HepG2 (cell line): ENCODE data around the gene IARS2. TPM values are rescaled to one million over a fixed set of nuclear protein-coding genes. Genes with fewer than 3 reads are reported as not detected.

Experiments
- AHDC1 ChIP-seq: sonication (generic); formaldehyde crosslinking; IDR thresholded peaks from 2 replicates; pipeline ENCODE4 v1.5.1; 2020; ENCODE audit warnings: mild to moderate bottlenecking, missing genetic modification reagents, borderline replicate concordance
- BRD4 ChIP-seq: sonication (generic); formaldehyde crosslinking; IDR thresholded peaks from 2 replicates; pipeline ENCODE4 v1.4.0; 2020; ENCODE audit warnings: missing genetic modification reagents
- HMG20A ChIP-seq: IDR thresholded peaks from 2 replicates; pipeline ENCODE4 v1.6.1; 2016; ENCODE audit warnings: borderline replicate concordance
- HNRNPLL ChIP-seq: fragments of 200-400 bp; formaldehyde crosslinking; IDR thresholded peaks from 2 replicates; pipeline ENCODE4 v1.6.1; 2017; ENCODE audit warnings: mild to moderate bottlenecking, low read depth, low read length; ENCODE audit not compliant: poor library complexity, severe bottlenecking
- ISX ChIP-seq: sonication (generic); formaldehyde crosslinking; conservative IDR thresholded peaks from 2 replicates; pipeline ENCODE4 v1.5.0; 2020; ENCODE audit warnings: missing genetic modification reagents
- NFE2 ChIP-seq: sonication (generic); formaldehyde crosslinking; IDR thresholded peaks from 2 replicates; pipeline ENCODE4 v1.4.0; 2020; ENCODE audit warnings: missing genetic modification reagents
- NFIC ChIP-seq: IDR thresholded peaks from 2 replicates; pipeline ENCODE4 v1.6.1; 2012; ENCODE audit warnings: mild to moderate bottlenecking, low read length, inconsistent platforms
- PHF20 ChIP-seq: sonication (generic); formaldehyde crosslinking; IDR thresholded peaks from 2 replicates; pipeline ENCODE4 v1.5.0; 2020; ENCODE audit warnings: mild to moderate bottlenecking, missing genetic modification reagents
- RXRA ChIP-seq: sonication (generic); formaldehyde crosslinking; IDR thresholded peaks from 2 replicates; pipeline ENCODE4 v1.5.1; 2020; ENCODE audit warnings: missing genetic modification reagents
- SPEN ChIP-seq: sonication (generic); formaldehyde crosslinking; IDR thresholded peaks from 2 replicates; pipeline ENCODE4 v1.5.1; 2020; ENCODE audit warnings: low read depth, mild to moderate bottlenecking, missing genetic modification reagents
- SRSF1 ChIP-seq: fragments of 200-400 bp; formaldehyde crosslinking; optimal IDR thresholded peaks from 2 replicates; pipeline ENCODE3; 2017; ENCODE audit warnings: mild to moderate bottlenecking, low read depth, low read length, moderate library complexity
- ZNF136 ChIP-seq: sonication (generic); formaldehyde crosslinking; IDR thresholded peaks from 2 replicates; pipeline ENCODE4 v1.8.1; 2022; ENCODE audit warnings: low read depth, mild to moderate bottlenecking, moderate library complexity, missing genetic modification reagents
- ZNF512B ChIP-seq: sonication (generic); formaldehyde crosslinking; IDR thresholded peaks from 2 replicates; pipeline ENCODE4 v1.5.1; 2020; ENCODE audit warnings: missing genetic modification reagents, mild to moderate bottlenecking, borderline replicate concordance
- ZNF615 ChIP-seq: sonication (generic); formaldehyde crosslinking; IDR thresholded peaks from 2 replicates; pipeline ENCODE4 v1.5.0; 2020; ENCODE audit warnings: mild to moderate bottlenecking, missing genetic modification reagents, borderline replicate concordance
- ZNF629 ChIP-seq: sonication (generic); formaldehyde crosslinking; conservative IDR thresholded peaks from 2 replicates; pipeline ENCODE4 v1.5.0; 2020; ENCODE audit warnings: missing genetic modification reagents
- ZNF891 ChIP-seq: sonication (generic); formaldehyde crosslinking; IDR thresholded peaks from 2 replicates; pipeline ENCODE4 v1.5.0; 2020; ENCODE audit warnings: mild to moderate bottlenecking, missing genetic modification reagents
- polyA plus RNA-seq, 8 experiments: library from polyadenylated mRNA; depleted of rRNA in 3 of 8; stranded (reverse) in 7 of 8; unstranded in 1 of 8; fragments of >200 nt; fragmentation: Illumina TruSeq in 4 of 8; extraction: Trizol in 4 of 8; gene quantifications; 2 replicates each; pipeline versions ENCODE4 v1.2.1 to v1.2.3, GENCODE V29; 2011 to 2016; ENCODE audit warnings: low read depth in 4 of 8, missing spikeins in 1 of 8, mixed read lengths in 1 of 8; ENCODE audit not compliant: insufficient read depth in 1 of 8
- total RNA-seq, 5 experiments: library from RNA; depleted of rRNA; stranded (reverse); fragments of >200 nt; fragmentation: Illumina TruSeq; extraction: Trizol; gene quantifications; 2 replicates each; pipeline ENCODE4 v1.2.3, GENCODE V29; 2016; ENCODE audit warnings: low read depth in 1 of 5

Gene IARS2
- total and polyA plus RNA-seq, 2 of the 13 experiments (the other 11 are each of a cell fraction or from before 2014, with no cell fraction given) = 28.6 to 122 TPM

- TF ChIP-seq AHDC1 (CRISPR knock-in tag) = no peak
- peak; percentile 81; the same call in 1 of the 2 replicates for TF ChIP-seq ZNF891
- peak; percentile 60 for TF ChIP-seq PHF20
- TF ChIP-seq ZNF629 (CRISPR knock-in tag) = 0 out of 2 replicates have a peak, but pooled peaks have one; percentile 24
- no peak for TF ChIP-seq HMG20A (CRISPR knock-in tag)
- peak; percentile 50; the same call in 1 of the 2 replicates for TF ChIP-seq RXRA (CRISPR knock-in tag)
- TF ChIP-seq ZNF512B = 0 out of 2 replicates have a peak, but pooled peaks have one; percentile 30
- TF ChIP-seq HNRNPLL = peak; percentile 42
- no peak for TF ChIP-seq NFIC
- peak; percentile 46 for TF ChIP-seq SPEN (CRISPR knock-in tag)
- TF ChIP-seq SRSF1 = no peak
- no peak for TF ChIP-seq NFE2 (CRISPR knock-in tag)
- peak; percentile 72; the same call in 1 of the 2 replicates for TF ChIP-seq ISX (CRISPR knock-in tag)
- peak; percentile 69 for TF ChIP-seq BRD4
- 0 out of 2 replicates have a peak, but pooled peaks have one; percentile 68 for TF ChIP-seq ZNF615
- peak; percentile 76 for TF ChIP-seq ZNF136 (CRISPR knock-in tag)
These were observed at the start of gene IARS2 (continued) for GRCh38 chr1:220094016-220094911.
